ENCODE results near the gene HLA-F. TPM values are rescaled to one million over a fixed set of nuclear protein-coding genes. Genes with fewer than 3 reads are reported as not detected.
A peak's percentile ranks its signal among the peaks of the same experiment; 100 is the strongest.

HLA-F gene
- total and polyA plus RNA-seq, 5 donors = 26.8 to 50.5 (median 46.7) TPM

GRCh38 chr6:29752451-29753308 lies 29.4 kb downstream of the HLA-F start:
- DNase-seq (peak; percentile 93 to 96 (median 95)), ATAC-seq (peak; percentile 87 to 88)
- peak overlapping the region; percentile 66 for H3K4me3 ChIP-seq (ENCODE audit: low read length)
- intact Hi-C loops (cut with DNase I) = loop anchor here in 2 of 4 donors (5.0 kb wide), 1 partner anchor 45 kb away; no protein-coding TSS in a partner anchor
- peaks cover 8% of the 10 kb centered on the region for H3K4me1 ChIP-seq (ENCODE audit: control insufficient read depth, insufficient read depth, low read length)
- H3K9me3 ChIP-seq (ENCODE audit: control insufficient read depth, low read length) = no peaks in the 10 kb centered on the region
- H3K27ac ChIP-seq (ENCODE audit: low read length) = peak overlapping the region; percentile 98
- under 1% methylated on average over 64 of the region's 64 CpGs for WGBS
- H3K27me3 ChIP-seq (ENCODE audit: control insufficient read depth, insufficient read depth) = no peaks in the 10 kb centered on the region

DNA sequence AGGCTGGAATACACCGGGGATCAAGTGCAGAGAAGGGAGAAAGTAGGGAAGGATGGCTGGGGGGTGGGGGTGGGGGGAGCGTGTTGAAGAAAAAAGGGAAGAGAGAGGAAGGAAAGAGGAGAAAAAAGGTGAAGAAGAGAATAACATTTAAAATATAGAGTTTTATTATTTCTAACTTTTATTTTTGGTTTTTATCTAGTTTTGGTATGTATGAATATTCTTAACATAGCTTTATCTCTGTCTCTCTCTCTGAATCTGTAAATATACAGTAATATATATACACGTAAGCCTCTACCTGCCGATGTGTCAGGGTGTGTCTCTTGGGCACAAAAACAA lies 30.0 kb downstream of the HLA-F start:
- H3K27me3 ChIP-seq (ENCODE audit: control insufficient read depth, insufficient read depth) = no peaks in the 10 kb centered on the region
- peaks cover 8% of the 10 kb centered on the region for H3K4me1 ChIP-seq (ENCODE audit: control insufficient read depth, insufficient read depth, low read length)
- ATAC-seq = no peak
- H3K9me3 ChIP-seq (ENCODE audit: control insufficient read depth, low read length) = no peaks in the 10 kb centered on the region
- 16% methylated on average over 4 of the region's 4 CpGs for WGBS
- H3K27ac ChIP-seq (ENCODE audit: low read length) = peak overlapping the region; percentile 98
- DNase-seq = no peak
- intact Hi-C loops (cut with DNase I) = loop anchor here in 2 of 4 donors (5.0 kb wide), 1 partner anchor 46 kb away; no protein-coding TSS in a partner anchor
- H3K4me3 ChIP-seq (ENCODE audit: low read length) = no peak overlapping the region

GRCh38 chr6:29755295-29755871 lies 32.1 kb downstream of the HLA-F start:
- Histone ChIP-seq H3K4me3 (ENCODE audit: low read length) (no peak overlapping the region), H3K27me3 (ENCODE audit: control insufficient read depth, insufficient read depth) (no peaks in the 10 kb centered on the region), H3K27ac (ENCODE audit: low read length) (no peak overlapping the region), H3K4me1 (ENCODE audit: control insufficient read depth, insufficient read depth, low read length) (no peaks in the 10 kb centered on the region), H3K9me3 (ENCODE audit: control insufficient read depth, low read length) (no peaks in the 10 kb centered on the region)
- no peak for ATAC-seq
- WGBS = 51% methylated on average over 23 of the region's 23 CpGs
- DNase-seq = no peak
- intact Hi-C loops (cut with DNase I) = no loop called here

DNA sequence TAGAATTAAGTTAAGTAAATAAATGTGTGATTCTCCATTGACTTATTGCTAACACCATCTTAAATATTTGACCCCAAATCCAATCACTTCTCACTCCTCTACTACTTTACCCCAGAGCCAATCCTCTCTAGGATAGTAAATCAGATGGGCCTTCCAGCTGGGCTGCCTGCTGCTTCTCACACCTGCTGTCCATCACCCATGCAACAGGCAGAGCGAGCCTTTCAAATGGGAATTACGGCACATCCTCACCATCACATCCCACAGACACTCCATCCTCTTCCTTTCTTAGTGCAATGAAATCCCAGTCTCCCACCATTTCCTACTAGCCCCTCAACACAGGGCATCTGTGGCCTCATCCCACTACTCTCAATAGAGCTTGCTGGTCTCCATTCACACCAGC lies 34.0 kb downstream of the HLA-F start:
- WGBS = 90% methylated on average over 2 of the region's 2 CpGs
- intact Hi-C loops (cut with DNase I) = no loop called here

DNA sequence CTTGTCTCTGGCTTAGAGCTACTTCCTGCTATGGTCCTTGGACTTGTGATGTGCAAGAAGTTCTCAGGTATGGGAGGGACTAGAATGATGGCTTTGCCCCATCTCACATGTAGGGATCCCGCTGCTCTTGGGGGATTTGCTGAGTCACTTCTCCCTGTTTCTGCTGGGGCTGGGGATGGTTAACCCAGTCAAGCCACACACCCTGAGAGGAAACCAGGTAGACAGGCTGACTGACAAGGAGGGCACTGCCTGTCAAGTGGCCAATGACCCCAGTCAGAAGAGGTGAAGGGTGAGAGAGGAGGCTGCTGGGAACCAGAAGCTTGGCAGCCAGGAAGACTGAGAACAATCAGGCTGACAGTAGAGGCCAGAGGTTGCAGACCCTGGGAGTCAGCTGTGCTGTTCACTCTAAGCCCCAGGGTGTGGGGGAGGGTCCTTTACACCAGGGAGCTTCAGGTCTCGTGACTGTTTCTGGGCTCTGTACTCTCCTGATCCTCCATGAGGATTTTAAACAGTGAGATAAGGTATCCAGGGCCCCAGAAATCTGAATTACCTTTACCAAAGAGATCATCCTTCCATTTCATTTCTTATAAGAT lies 34.6 kb downstream of the HLA-F start:
- WGBS = 27% methylated on average over 2 of the region's 2 CpGs
- DNase-seq (no peak), ATAC-seq (no peak)
- Histone ChIP-seq H3K27me3 (ENCODE audit: control insufficient read depth, insufficient read depth) (no peaks in the 10 kb centered on the region), H3K4me3 (ENCODE audit: low read length) (no peak overlapping the region), H3K9me3 (ENCODE audit: control insufficient read depth, low read length) (no peaks in the 10 kb centered on the region), H3K27ac (ENCODE audit: low read length) (no peak overlapping the region), H3K4me1 (ENCODE audit: control insufficient read depth, insufficient read depth, low read length) (no peaks in the 10 kb centered on the region)
- intact Hi-C loops (cut with DNase I) = no loop called here

More for the DNA sequence above, 34.0 kb downstream of the HLA-F start:
- Histone ChIP-seq H3K9me3 (ENCODE audit: control insufficient read depth, low read length) (no peaks in the 10 kb centered on the region), H3K27me3 (ENCODE audit: control insufficient read depth, insufficient read depth) (no peaks in the 10 kb centered on the region), H3K27ac (ENCODE audit: low read length) (no peak overlapping the region), H3K4me1 (ENCODE audit: control insufficient read depth, insufficient read depth, low read length) (no peaks in the 10 kb centered on the region), H3K4me3 (ENCODE audit: low read length) (no peak overlapping the region)
- ATAC-seq (no peak), DNase-seq (no peak)

DNA sequence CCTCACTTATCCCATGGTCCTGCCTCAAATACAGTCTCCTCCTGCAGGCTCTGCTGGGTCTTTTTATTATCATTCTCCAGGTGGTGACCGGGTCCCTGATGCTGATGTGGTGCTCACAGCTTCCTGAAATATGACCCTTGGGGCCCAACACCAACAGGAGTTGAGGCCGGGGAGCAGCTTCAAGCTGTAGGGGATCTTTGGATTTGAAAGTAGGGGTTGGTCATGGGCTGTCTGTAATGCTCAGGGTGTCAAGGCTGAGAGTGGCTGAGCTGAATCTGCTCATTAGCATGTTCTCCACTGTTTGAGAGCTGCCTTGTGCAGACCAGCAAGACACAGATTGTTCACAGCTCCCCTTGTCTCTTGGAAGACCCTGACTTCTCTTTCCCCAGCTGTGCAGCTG lies 35.5 kb downstream of the HLA-F start:
- 78% methylated on average over 2 of the region's 2 CpGs for WGBS
- no peaks in the 10 kb centered on the region for H3K27me3 ChIP-seq (ENCODE audit: control insufficient read depth, insufficient read depth)
- DNase-seq = no peak
- no peak overlapping the region for H3K4me3 ChIP-seq (ENCODE audit: low read length)
- intact Hi-C loops (cut with DNase I) = no loop called here
- H3K4me1 ChIP-seq (ENCODE audit: control insufficient read depth, insufficient read depth, low read length) = no peaks in the 10 kb centered on the region
- no peaks in the 10 kb centered on the region for H3K9me3 ChIP-seq (ENCODE audit: control insufficient read depth, low read length)
- H3K27ac ChIP-seq (ENCODE audit: low read length) = no peak overlapping the region
- ATAC-seq = no peak

- ATAC-seq (no peak), DNase-seq (no peak)
- H3K4me1 ChIP-seq (ENCODE audit: control insufficient read depth, insufficient read depth, low read length) = no peaks in the 10 kb centered on the region
- 79% methylated on average over 5 of the region's 5 CpGs for WGBS
- H3K4me3 ChIP-seq (ENCODE audit: low read length) = no peak overlapping the region
- intact Hi-C loops (cut with DNase I) = no loop called here
- H3K9me3 ChIP-seq (ENCODE audit: control insufficient read depth, low read length) = no peaks in the 10 kb centered on the region
- no peak overlapping the region for H3K27ac ChIP-seq (ENCODE audit: low read length)
- no peaks in the 10 kb centered on the region for H3K27me3 ChIP-seq (ENCODE audit: control insufficient read depth, insufficient read depth)
Measured at GRCh38 chr6:29759457-29759856, 36.2 kb downstream of the HLA-F start.

GRCh38 chr6:29760328-29760727 lies 37.1 kb downstream of the HLA-F start:
- WGBS = 46% methylated on average over 3 of the region's 3 CpGs
- Histone ChIP-seq H3K4me1 (ENCODE audit: control insufficient read depth, insufficient read depth, low read length) (no peaks in the 10 kb centered on the region), H3K9me3 (ENCODE audit: control insufficient read depth, low read length) (no peaks in the 10 kb centered on the region), H3K27me3 (ENCODE audit: control insufficient read depth, insufficient read depth) (no peaks in the 10 kb centered on the region), H3K4me3 (ENCODE audit: low read length) (no peak overlapping the region), H3K27ac (ENCODE audit: low read length) (no peak overlapping the region)
- DNase-seq = no peak
- intact Hi-C loops (cut with DNase I) = no loop called here
- ATAC-seq = no peak

DNA sequence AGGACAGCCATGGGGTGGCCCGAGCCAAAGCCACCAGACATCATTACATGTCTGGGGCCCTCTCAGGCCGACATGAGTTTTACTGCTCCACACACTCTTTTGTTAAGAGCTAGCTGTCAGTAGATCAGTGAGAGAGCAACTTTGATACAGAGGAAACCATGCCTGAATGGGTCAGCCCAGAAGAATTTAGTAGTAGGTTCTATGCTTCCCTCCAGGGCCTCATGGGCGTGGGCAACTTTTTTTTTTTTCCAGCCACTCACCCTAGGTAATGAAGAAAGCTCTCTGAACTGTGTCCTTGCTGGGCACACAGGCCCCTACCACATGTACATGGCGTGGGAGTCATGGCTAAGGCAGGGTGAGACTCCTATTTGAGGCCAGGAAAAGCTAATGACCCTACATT lies 38.8 kb downstream of the HLA-F start:
- no peaks in the 10 kb centered on the region for H3K27me3 ChIP-seq (ENCODE audit: control insufficient read depth, insufficient read depth)
- H3K9me3 ChIP-seq (ENCODE audit: control insufficient read depth, low read length) = no peaks in the 10 kb centered on the region
- 40% methylated on average over 4 of the region's 4 CpGs for WGBS
- no peak for DNase-seq
- intact Hi-C loops (cut with DNase I) = no loop called here
- no peak for ATAC-seq
- H3K27ac ChIP-seq (ENCODE audit: low read length) = no peak overlapping the region
- no peaks in the 10 kb centered on the region for H3K4me1 ChIP-seq (ENCODE audit: control insufficient read depth, insufficient read depth, low read length)
- H3K4me3 ChIP-seq (ENCODE audit: low read length) = no peak overlapping the region

- no peak overlapping the region for H3K4me3 ChIP-seq (ENCODE audit: low read length)
- DNase-seq (peak in 1 of 3 donors; percentile 42), ATAC-seq (peak; percentile 44 to 48)
- no peaks in the 10 kb centered on the region for H3K4me1 ChIP-seq (ENCODE audit: control insufficient read depth, insufficient read depth, low read length)
- H3K27ac ChIP-seq (ENCODE audit: low read length) = no peak overlapping the region
- no peaks in the 10 kb centered on the region for H3K27me3 ChIP-seq (ENCODE audit: control insufficient read depth, insufficient read depth)
- WGBS = 42% methylated on average over 2 of the region's 2 CpGs
- intact Hi-C loops (cut with DNase I) = no loop called here
- H3K9me3 ChIP-seq (ENCODE audit: control insufficient read depth, low read length) = no peaks in the 10 kb centered on the region
Measured at GRCh38 chr6:29762781-29763214, 39.6 kb downstream of the HLA-F start.
